GM19468 (cell line): ENCODE measurements around the gene ASTN2.
"Not testable (repeated sequence)": the region's sequence is repeated elsewhere in the genome, so short reads cannot be mapped to it uniquely, and the experiment has no call there.

Experiments used
- ATAC-seq: cut with Tn5 transposase; IDR thresholded peaks from one replicate; pipeline ENCODE4 v1.9.1; 2021; ENCODE audit warnings: mild to moderate bottlenecking, moderate library complexity, moderate number of reproducible peaks; ENCODE audit not compliant: unreplicated experiment; ENCODE audit errors: extremely low read depth

The ASTN2 gene

GRCh38 chr9:116901260-116901659 lies 513.6 kb downstream of the ASTN2 start:
- no peak for ATAC-seq

GRCh38 chr9:116900543-116900942 lies 514.3 kb downstream of the ASTN2 start:
- ATAC-seq, result no peak

DNA sequence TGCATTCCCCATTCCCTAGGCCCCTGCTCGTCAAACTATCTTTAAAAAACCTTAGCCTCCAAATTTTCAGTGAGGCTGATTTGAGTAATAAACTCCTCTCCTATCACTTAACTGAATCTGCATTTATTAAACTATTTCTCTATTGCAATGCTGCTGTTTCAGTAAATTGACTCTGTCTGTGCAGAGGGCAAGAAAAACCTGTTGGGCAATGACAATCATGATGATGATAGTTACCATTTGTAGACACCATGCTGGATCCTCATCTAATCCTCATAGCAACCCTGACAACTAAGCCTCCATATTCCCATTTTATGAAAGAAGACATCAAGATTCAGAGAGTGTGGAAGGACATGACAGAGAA lies 514.9 kb downstream of the ASTN2 start:
- ATAC-seq, result no peak

GRCh38 chr9:116899337-116900006 lies 515.4 kb downstream of the ASTN2 start:
- no peak for ATAC-seq

- ATAC-seq, result not testable (repeated sequence)
Observed at GRCh38 chr9:116898131-116898530, 516.7 kb downstream of the ASTN2 start.

GRCh38 chr9:116897201-116897600 lies 517.7 kb downstream of the ASTN2 start:
- ATAC-seq, result no peak

DNA sequence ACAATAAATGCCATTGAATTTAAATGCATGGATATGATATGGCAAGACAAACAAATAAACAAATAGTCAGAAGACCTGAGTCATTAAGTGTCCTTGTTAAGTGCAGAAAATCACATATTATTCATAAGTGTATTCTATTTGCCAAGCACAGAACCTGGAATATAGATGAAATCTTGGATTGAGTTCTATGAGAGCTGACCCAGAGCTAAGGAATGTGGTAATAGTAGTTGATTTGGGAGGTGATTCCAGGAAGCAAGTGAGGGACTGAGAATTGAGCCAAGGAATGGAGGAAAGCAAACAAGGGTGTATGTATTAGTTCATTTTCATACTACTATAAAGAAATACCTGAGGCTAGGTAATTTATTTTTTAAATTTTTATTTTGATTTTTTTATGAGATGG lies 518.9 kb downstream of the ASTN2 start:
- no peak for ATAC-seq

DNA sequence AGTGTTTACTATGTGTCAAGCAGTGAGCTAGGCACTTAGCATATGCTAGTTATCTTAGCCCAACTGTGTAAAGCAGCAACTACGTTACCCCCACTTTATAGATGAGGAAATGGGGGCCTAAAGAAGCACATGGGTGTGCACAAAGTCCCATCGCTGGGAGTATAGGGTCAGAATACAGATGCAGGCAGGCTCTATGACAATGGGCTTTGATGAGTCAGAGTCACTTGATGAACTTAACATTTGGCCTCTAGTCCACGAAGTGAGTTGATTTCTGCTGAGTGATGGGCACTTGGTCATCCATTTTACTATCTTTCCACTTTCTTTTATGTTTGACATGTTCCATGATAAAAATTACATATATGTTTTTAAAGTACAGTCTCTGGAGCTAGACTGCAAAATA lies 523.4 kb downstream of the ASTN2 start:
- ATAC-seq, result no peak

DNA sequence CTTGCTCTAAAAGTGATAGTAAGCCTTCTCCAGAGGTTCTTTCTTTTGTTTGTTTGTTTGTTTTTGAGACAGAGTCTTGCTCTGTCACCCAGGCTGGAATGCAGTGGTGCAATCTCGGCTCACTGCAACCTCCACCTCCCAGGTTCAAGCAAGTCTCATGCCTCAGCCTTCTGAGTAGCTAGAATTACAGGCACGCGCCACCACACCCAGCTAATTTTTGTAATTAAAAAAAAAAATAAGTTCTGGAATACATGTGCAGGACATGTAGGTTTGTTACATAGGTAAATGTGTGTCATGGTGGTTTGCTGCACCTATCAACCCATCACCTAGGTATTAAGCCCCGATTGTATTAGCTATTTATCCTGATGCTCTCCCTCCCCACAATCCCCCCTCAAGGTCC lies 526.4 kb downstream of the ASTN2 start:
- ATAC-seq, result not testable (repeated sequence)

- no peak for ATAC-seq
Observed at GRCh38 chr9:116888066-116888465, 526.8 kb downstream of the ASTN2 start.

DNA sequence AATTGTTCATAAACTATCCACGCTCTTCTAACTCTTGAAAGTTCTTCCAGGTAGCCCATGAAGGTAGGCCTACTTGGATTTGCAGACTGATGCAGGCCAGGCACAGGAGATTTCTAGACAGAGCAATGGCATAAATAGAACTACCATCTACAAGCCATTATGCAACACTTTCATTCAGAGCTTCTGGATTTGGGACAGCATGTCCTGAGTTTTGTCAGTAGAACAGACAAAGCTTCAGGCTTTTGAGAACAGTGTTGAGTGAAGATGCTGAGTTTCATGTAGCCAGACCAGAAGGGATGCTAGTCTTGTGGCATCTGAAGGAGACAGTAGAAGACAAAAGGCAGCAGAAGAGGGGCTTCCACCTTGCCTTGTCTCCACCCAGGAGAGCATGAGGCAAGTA lies 531.2 kb downstream of the ASTN2 start:
- no peak for ATAC-seq

DNA sequence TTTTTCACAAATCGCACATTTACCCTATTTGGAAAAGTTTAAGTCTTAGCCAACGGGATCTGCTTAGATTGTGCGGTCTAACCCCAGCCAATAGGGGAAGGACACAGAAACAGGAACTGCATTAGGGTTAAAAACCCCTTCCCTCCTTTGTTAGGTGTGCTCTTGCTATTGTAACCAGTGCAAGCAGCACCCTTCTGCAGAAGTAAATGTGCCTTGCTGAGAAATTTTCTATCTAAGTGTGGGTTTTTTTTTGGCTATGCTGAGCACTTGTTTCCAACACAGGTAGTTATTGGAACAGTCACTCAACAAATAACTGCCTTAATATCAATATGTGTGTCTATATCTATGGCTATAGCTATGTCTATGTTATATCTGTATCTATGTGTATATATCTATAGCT lies 537.8 kb downstream of the ASTN2 start:
- ATAC-seq, result no peak

DNA sequence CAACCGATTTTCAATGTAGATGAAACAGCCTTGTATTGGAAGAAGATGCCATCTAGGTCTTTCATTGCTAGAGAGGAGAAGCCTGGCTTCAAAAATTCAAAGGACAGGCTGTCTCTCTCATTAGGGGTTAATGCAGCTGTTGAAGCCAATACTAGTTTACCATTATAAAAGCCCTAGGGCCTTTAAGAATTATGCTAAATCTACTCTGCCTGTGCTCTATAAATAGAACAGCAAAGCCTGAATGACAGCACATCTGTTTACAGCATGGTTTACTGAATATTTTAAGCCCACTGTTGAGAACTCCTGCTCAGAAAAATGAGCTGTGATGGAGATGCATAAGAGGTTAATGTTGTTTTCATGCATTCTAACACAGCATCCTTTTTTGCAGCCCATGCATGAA lies 539.3 kb downstream of the ASTN2 start:
- no peak for ATAC-seq

DNA sequence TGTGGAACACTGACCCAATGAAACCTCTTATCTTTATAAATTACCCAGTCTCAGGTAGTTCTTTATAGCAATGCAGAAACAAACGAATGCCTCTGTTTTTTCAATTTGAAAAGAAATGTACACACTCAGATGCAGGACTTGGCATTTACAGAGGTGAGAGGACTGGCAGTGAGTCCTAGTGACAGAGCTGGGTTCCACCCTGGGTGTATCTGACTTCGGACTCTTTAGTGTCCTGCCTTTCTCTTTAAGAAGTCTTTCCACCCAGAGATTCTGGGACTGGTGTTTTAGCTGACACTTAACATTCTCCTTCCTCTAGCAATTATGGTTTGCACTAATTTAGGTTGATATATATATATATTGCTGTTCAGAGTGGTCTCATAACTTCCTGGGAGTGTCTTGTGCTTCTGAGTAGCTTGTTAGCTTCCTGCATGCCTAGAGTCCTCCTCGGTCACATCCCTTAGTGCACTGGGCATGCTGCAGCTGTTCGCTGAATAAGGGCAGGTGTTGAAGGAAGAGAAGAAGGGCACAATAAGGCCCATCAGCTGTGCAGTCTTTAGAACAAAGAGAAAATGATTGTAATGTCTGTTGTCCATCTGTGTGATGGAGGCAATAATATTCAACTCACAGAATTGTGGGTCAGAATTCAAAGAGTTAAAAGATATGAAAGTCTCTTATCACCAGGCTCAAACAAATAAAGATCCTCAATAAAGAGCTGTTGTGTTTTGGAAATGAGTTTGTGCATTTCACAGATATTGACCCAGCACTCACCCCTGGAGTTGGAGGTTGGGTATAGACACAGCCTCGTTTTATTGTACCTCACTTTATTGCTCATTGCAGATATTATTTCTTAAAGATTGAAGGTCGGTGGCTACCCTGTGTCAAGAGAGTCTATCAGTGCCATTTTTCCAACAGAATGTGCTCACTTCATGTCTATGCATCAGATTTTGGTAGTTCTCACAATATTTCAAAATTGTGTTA lies 540.6 kb downstream of the ASTN2 start:
- no peak for ATAC-seq

DNA sequence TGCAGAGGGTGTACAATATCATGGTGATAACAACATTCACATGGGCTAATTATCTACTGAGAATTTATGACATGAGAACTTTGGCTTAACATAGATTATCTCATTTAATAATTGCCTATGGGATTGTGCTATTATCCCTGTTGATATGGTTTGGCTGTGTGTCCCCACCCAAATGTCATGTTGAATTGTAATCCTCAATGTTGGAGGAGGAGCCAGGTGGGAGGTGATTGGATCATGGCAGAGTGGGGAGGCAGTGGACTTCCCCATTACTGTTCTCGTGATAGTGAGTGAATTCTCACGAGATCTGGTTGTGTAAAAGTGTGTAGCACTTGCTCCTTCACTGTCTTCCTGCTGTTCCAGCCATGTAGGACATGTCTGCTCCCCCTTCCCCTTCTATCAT lies 541.4 kb downstream of the ASTN2 start:
- ATAC-seq, result no peak

DNA sequence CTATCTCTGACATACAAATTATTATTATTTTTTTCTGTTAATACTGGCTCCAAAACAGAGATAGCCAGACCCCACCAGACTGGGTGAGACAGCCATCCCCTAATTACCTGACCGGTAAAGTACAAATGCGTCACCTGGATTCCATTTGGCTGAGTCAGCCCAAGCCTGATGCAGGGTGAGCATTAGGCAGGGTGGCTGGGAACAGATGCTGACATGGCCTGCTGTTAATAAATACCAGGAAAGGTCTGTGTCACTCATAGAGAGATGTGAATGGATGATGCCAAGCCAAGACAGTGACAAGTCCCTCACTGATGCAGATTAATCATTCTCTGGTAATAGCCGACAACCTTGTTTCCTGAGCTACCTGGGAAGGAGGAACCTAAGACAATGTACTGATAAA lies 544.3 kb downstream of the ASTN2 start:
- no peak for ATAC-seq

DNA sequence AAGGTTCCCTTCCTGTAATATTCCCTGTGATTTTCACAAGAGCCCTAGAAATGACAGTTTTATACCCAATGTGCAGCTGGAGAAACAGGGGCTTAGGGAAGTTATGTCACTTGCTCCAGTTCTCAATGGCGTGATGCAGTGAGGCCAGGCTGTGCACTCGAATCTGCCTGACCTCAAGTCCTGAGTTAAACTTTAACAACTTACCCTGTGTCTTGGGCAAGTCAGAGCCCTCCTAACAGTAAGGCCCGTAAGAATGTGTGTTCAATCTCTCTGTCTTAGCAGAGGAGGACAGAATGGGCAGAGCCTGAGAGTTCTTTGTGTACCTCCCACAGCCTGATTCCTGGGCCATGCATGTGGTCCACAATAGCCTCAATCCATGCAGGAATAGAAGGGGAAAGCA lies 546.7 kb downstream of the ASTN2 start:
- ATAC-seq, result peak; percentile 67

GRCh38 chr9:116861321-116861720 lies 553.5 kb downstream of the ASTN2 start:
- ATAC-seq, result no peak

DNA sequence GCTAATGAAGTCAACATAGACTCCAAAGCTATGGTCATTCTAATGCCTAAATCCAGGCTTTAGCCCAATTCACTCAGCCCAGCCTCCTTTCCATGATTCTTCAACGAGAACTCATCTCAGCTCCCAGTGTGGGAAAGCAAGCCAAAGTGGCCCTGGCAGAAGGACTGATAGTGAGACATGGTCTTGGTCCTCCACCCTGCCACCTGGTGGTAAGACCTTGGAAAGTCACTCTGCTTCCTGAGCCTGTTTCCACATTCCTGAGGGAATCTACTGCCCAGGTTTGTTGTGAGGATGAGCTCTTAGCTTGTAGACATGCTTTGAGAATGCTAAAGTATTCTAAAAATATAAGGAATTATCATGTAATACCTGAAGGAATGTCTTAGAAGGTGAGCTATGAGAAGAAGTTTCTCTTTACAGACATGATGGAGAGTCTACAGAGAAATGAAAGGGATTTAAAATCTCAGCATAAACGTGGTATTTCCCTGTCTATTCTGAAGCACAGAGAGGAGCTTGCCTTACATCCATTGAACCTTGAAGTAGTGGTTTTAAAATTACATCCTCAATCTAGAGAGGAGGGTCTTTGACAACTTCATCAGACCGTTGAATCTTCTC lies 554.2 kb downstream of the ASTN2 start:
- ATAC-seq, result no peak

DNA sequence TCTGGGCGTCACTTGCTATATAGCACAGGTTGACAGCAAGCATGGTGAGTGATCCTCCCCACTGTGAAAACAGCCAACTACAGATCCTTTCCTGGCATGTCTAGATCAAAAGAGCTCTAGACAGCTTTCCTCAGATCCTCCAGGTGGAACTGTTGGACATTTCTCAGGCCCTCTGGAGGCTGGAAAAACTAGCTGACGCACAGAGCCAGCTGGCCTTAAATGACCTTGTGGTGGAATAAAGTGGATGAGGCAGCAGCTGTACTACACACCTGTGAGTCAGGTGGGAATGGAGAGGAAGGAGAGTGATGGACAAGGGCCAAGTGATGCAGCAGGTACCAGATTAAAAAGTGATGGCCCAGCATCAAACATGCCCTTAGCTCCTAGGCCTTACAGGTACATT lies 555.1 kb downstream of the ASTN2 start:
- no peak for ATAC-seq

- ATAC-seq, result no peak
Observed at GRCh38 chr9:116857321-116857720, 557.5 kb downstream of the ASTN2 start.
